ENCODE results near the gene GORASP2.

GRCh38 chr2:170922634-170923494, 6.2 kb upstream of the GORASP2 start:
- TF ChIP-seq CTCF (IDR thresholded peaks at IDR 0.05) (no peak), POLR2A (IDR thresholded peaks at IDR 0.05) (no peak)

All from heart left ventricle (tissue), 13 donors.